ENCODE data around the gene EVX2.

The EVX2 gene

GRCh38 chr2:176096986-176097819 lies 13.4 kb upstream of the EVX2 start:
- POLR2A ChIA-PET, result interaction anchor here (0.7 kb wide), 1 partner anchor 61 kb away, joined by 8 read pairs; no protein-coding TSS in a partner anchor

GRCh38 chr2:176096243-176096985 lies 12.7 kb upstream of the EVX2 start:
- ChIA-PET POLR2A (no interaction called here), CTCF (interaction anchor here (0.7 to 6.0 kb wide), 21 partner anchors 8 to 1397 kb away, joined by 3 to 96 read pairs (median 5); partner anchors contain the start of gene EVX2)
- no peak for DNase-seq (ENCODE audit: extremely low spot score)
- TF ChIP-seq CTCF (IDR thresholded peaks at IDR 0.05; ENCODE audit: control extremely low read depth, extremely low read depth, low read depth, missing control alignments), result no peak

More at GRCh38 chr2:176096986-176097819, 13.4 kb upstream of the EVX2 start:
- peak; percentile 74 for TF ChIP-seq CTCF (IDR thresholded peaks at IDR 0.05; ENCODE audit: control extremely low read depth, extremely low read depth, low read depth, missing control alignments)
- DNase-seq (ENCODE audit: extremely low spot score), result peak; percentile 79
- CTCF ChIA-PET, result interaction anchor here (0.7 to 6.0 kb wide), 32 partner anchors 9 to 1400 kb away, joined by 3 to 96 read pairs (median 4); partner anchors contain the start of gene EVX2

- POLR2A ChIA-PET, result no interaction called here
- CTCF ChIA-PET, result interaction anchor here (1.6 to 6.0 kb wide), 8 partner anchors 12 to 1396 kb away, joined by 5 to 96 read pairs (median 10); partner anchors contain the start of gene EVX2
- no peak for TF ChIP-seq CTCF (IDR thresholded peaks at IDR 0.05; ENCODE audit: control extremely low read depth, extremely low read depth, low read depth, missing control alignments)
- no peak for DNase-seq (ENCODE audit: extremely low spot score)
Observed at GRCh38 chr2:176095421-176095820, 11.7 kb upstream of the EVX2 start.

GRCh38 chr2:176094349-176094748 lies 10.6 kb upstream of the EVX2 start:
- TF ChIP-seq CTCF (IDR thresholded peaks at IDR 0.05; ENCODE audit: control extremely low read depth, extremely low read depth, low read depth, missing control alignments), result no peak
- DNase-seq (ENCODE audit: extremely low spot score), result no peak
- CTCF ChIA-PET, result interaction anchor here (1.3 to 6.0 kb wide), 3 partner anchors 16 to 406 kb away, joined by 3 to 96 read pairs (median 18); no protein-coding TSS in a partner anchor
- POLR2A ChIA-PET, result no interaction called here

- CTCF ChIA-PET, result interaction anchor here (1.3 to 6.0 kb wide), 3 partner anchors 17 to 405 kb away, joined by 3 to 96 read pairs (median 18); no protein-coding TSS in a partner anchor
- no peak for TF ChIP-seq CTCF (IDR thresholded peaks at IDR 0.05; ENCODE audit: control extremely low read depth, extremely low read depth, low read depth, missing control alignments)
- POLR2A ChIA-PET, result no interaction called here
- no peak for DNase-seq (ENCODE audit: extremely low spot score)
Observed at GRCh38 chr2:176093898-176094249, 10.1 kb upstream of the EVX2 start.

GRCh38 chr2:176093145-176093897 lies 9.6 kb upstream of the EVX2 start:
- no peak for DNase-seq (ENCODE audit: extremely low spot score)
- CTCF ChIA-PET, result interaction anchor here (0.6 to 6.0 kb wide), 4 partner anchors 10 to 405 kb away, joined by 3 to 96 read pairs (median 10); partner anchors contain the start of gene EVX2
- POLR2A ChIA-PET, result no interaction called here
- TF ChIP-seq CTCF (IDR thresholded peaks at IDR 0.05; ENCODE audit: control extremely low read depth, extremely low read depth, low read depth, missing control alignments), result no peak

All from GM10248 (cell line).